ENCODE results near the gene ANKRD33B. TPM values are rescaled to one million over a fixed set of nuclear protein-coding genes. Genes with fewer than 3 reads are reported as not detected.
"Not testable (repeated sequence)": the region's sequence is repeated elsewhere in the genome, so short reads cannot be mapped to it uniquely, and the experiment has no call there.

ANKRD33B gene
- total RNA-seq, 1 donor from 2014 or later: 14.2 TPM

DNA sequence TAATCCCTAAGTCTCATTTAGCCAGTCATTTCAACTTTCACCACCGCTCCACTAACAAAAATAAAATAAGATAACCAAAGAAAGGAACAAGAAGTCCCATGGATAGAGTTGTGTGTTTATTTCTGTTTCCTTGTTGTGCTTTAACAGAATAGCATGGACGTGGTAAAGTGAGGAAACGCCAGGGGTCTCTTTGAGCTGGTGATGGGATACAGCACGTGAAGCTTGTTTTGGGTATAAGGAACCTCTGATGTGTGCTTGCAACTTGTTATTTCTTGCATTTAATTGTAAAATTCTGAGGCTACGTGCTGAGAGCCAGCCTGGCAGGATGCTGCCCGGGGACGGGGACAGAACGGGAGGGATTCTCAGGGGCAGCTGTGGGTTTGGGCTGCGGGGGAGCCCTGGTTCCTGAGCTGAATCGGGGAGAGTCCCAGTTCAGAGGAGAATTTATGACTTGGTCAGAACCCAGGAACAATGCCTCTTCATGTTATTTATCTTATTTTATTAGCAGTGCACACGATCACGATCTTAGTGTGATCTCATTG, 63.4 kb downstream of the ANKRD33B start:
- Histone ChIP-seq H3K4me1 (peaks cover 30% of the 10 kb centered on the region), H3K4me3 (peak overlapping the region; percentile 1 to 13), H3K9me3 (no peaks in the 10 kb centered on the region), H3K27ac (peak overlapping the region; percentile 82), H3K36me3 (no peaks in the 10 kb centered on the region), H3K27me3 (no peaks in the 10 kb centered on the region)
- intact Hi-C loops (cut with DNase I): loop anchor here (5.0 kb wide), 1 partner anchor 170 kb away; no protein-coding TSS in a partner anchor
- DNase-seq (ENCODE audit: extremely low spot score in 2 of 2): no peak
- TF ChIP-seq POLR2A (IDR thresholded peaks at IDR 0.05): no peak
- TF ChIP-seq POLR2AphosphoS5 (IDR thresholded peaks at IDR 0.05; ENCODE audit: insufficient read depth in 1 of 2, low read depth in 1 of 2): no peak
- TF ChIP-seq, protein P1, sequence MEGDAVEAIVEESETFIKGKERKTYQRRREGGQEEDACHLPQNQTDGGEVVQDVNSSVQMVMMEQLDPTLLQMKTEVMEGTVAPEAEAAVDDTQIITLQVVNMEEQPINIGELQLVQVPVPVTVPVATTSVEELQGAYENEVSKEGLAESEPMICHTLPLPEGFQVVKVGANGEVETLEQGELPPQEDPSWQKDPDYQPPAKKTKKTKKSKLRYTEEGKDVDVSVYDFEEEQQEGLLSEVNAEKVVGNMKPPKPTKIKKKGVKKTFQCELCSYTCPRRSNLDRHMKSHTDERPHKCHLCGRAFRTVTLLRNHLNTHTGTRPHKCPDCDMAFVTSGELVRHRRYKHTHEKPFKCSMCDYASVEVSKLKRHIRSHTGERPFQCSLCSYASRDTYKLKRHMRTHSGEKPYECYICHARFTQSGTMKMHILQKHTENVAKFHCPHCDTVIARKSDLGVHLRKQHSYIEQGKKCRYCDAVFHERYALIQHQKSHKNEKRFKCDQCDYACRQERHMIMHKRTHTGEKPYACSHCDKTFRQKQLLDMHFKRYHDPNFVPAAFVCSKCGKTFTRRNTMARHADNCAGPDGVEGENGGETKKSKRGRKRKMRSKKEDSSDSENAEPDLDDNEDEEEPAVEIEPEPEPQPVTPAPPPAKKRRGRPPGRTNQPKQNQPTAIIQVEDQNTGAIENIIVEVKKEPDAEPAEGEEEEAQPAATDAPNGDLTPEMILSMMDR (IDR thresholded peaks at IDR 0.05): no peak

DNA sequence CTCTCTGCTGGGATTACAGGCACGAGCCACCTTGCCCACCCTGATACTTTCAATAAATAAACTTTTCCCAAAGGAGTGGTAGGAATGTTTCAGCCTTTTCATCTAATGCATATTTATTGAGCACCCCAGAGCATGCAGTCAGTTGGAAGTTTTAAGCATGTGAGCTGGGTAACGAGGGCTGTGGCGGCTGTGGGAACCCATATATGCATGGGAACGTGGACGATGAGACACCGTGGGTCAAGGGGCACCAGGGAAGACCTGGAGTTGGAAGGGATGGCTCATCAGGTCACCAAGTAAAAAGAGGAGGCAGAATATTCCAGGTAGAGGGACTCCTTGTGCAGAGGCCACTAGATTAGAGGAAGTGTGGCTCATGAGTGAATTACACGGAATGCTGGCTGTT, 64.7 kb downstream of the ANKRD33B start:
- peak overlapping the region; percentile 82 for H3K27ac ChIP-seq
- H3K36me3 ChIP-seq: no peaks in the 10 kb centered on the region
- no peaks in the 10 kb centered on the region for H3K27me3 ChIP-seq
- H3K9me3 ChIP-seq: no peaks in the 10 kb centered on the region
- TF ChIP-seq POLR2AphosphoS5 (IDR thresholded peaks at IDR 0.05; ENCODE audit: insufficient read depth in 1 of 2, low read depth in 1 of 2) (no peak), POLR2A (IDR thresholded peaks at IDR 0.05) (no peak)
- TF ChIP-seq, protein P1 (IDR thresholded peaks at IDR 0.05): no peak
- intact Hi-C loops (cut with DNase I): loop anchor here (5.0 kb wide), 1 partner anchor 171 kb away; no protein-coding TSS in a partner anchor
- no peak for DNase-seq (ENCODE audit: extremely low spot score in 2 of 2)
- H3K4me3 ChIP-seq: no peak overlapping the region
- peaks cover 30% of the 10 kb centered on the region for H3K4me1 ChIP-seq

DNA sequence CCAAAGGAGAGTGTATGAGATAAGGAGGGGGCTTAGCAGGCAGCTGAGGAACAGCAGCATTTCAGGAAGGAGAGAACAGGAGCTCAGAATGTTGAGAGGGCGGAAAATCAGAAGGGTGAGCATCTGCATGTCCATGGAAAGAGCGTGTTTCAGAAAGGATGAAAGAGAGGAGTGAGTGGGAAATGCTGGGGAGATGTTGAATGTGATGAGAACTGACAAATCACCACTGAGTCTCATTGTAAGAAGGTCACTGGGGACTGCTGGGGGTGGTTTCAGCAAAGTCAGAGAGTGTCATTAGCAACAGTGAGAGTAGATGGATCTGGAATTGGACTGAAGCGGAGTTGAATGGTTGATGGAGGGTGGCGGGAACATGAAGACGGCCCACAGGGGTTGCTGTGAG, 65.8 kb downstream of the ANKRD33B start:
- intact Hi-C loops (cut with DNase I): loop anchor here (5.0 kb wide), 1 partner anchor 172 kb away; no protein-coding TSS in a partner anchor
- Histone ChIP-seq H3K36me3 (no peaks in the 10 kb centered on the region), H3K4me1 (peaks cover 30% of the 10 kb centered on the region), H3K9me3 (no peaks in the 10 kb centered on the region), H3K27me3 (no peaks in the 10 kb centered on the region), H3K4me3 (no peak overlapping the region), H3K27ac (no peak overlapping the region)
- no peak for TF ChIP-seq POLR2AphosphoS5 (IDR thresholded peaks at IDR 0.05; ENCODE audit: insufficient read depth in 1 of 2, low read depth in 1 of 2)
- no peak for TF ChIP-seq POLR2A (IDR thresholded peaks at IDR 0.05)
- TF ChIP-seq, protein P1 (IDR thresholded peaks at IDR 0.05): no peak
- DNase-seq (ENCODE audit: extremely low spot score in 2 of 2): no peak

DNA sequence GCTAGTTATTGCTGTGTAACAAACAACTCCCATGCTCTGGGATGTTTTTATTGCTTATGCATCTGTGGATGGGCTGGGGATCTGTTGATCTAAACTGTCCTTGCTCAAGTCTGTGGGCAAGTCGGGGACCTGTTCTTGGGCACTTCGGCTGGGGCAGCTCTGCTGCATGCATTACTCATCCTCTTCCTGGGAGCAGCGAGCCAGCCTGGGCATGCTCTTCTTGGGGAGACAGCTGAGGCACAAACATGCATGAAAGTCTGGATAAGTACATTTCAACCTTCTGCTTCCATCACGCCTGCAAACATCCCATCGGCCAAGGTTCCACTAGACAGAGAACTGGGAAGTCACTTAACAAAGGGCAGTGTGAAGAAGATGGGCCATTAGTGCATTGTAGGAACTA, 66.3 kb downstream of the ANKRD33B start:
- Histone ChIP-seq H3K36me3 (no peaks in the 10 kb centered on the region), H3K9me3 (no peaks in the 10 kb centered on the region), H3K4me3 (no peak overlapping the region), H3K4me1 (peaks cover 30% of the 10 kb centered on the region), H3K27ac (no peak overlapping the region), H3K27me3 (no peaks in the 10 kb centered on the region)
- intact Hi-C loops (cut with DNase I): no loop called here
- TF ChIP-seq, protein P1 (IDR thresholded peaks at IDR 0.05): no peak
- TF ChIP-seq POLR2AphosphoS5 (IDR thresholded peaks at IDR 0.05; ENCODE audit: insufficient read depth in 1 of 2, low read depth in 1 of 2) (no peak), POLR2A (IDR thresholded peaks at IDR 0.05) (no peak)
- DNase-seq (ENCODE audit: extremely low spot score in 2 of 2): no peak

DNA sequence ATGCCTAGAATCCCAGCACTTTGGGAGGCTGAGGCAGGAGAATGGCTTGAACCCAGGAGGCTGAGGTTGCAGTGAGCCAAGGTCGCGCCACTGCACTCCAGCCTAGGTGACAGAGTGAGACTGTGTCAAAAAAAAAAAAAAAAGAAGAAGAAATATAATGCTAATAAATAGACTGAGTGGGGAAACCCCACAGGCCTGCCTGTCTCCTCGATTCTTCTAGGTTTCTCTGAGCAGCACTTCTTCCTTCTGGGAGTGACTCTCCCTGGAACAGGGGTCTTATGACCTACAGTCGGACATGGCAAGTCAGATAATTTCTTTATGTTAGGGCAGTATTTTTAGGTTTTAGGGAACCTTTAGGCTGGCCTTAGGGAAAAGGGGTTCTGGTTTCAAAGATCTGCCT, 66.9 kb downstream of the ANKRD33B start:
- intact Hi-C loops (cut with DNase I); H3K27me3 ChIP-seq; H3K9me3 ChIP-seq; H3K36me3 ChIP-seq; DNase-seq (ENCODE audit: extremely low spot score in 2 of 2); H3K4me3 ChIP-seq; H3K27ac ChIP-seq: not testable (repeated sequence)
- H3K4me1 ChIP-seq: peaks cover 37% of the 10 kb centered on the region

All from vagina (tissue), 2 donors.